Left lung (tissue), 10 donors: ENCODE data around the gene TENM4. TPM values are rescaled to one million over a fixed set of nuclear protein-coding genes. Genes with fewer than 3 reads are reported as not detected.

Experiments used
- ATAC-seq: fragments of 200-7000 bp; cut with Tn5 transposase; one replicate; pipeline ENCODE4 v1.9.1; 2020; ENCODE audit warnings: moderate library complexity
- DNase-seq, 4 donors: peaks; one replicate each; pipeline ENCODE4 v3.0.0-alpha.2; 2013 to 2020
- H3K27ac ChIP-seq, 2 donors: fragments of 200-600 bp; sonication (generic) in 1 of 2; one replicate each; pipeline versions ENCODE4 v1.5.0 to v1.8.0; 2020 to 2021
- H3K27me3 ChIP-seq, 2 donors: fragments of 200-600 bp; sonication (generic) in 1 of 2; one replicate each; pipeline versions ENCODE4 v1.5.0 to v1.8.0; 2020 to 2021
- H3K36me3 ChIP-seq, 2 donors: fragments of 200-600 bp; sonication (generic) in 1 of 2; one replicate each; pipeline versions ENCODE4 v1.5.0 to v1.8.0; 2020 to 2021
- H3K4me1 ChIP-seq, 2 donors: fragments of 200-600 bp; one replicate each; pipeline ENCODE4 v1.8.0; 2021
- H3K4me3 ChIP-seq, 2 donors: fragments of 200-600 bp; sonication (generic) in 1 of 2; one replicate each; pipeline versions ENCODE4 v1.5.0 to v1.8.0; 2020 to 2021; ENCODE audit warnings: mild to moderate bottlenecking in 1 of 2
- H3K9me3 ChIP-seq, 2 donors: fragments of 200-600 bp; sonication (generic) in 1 of 2; one replicate each; pipeline versions ENCODE4 v1.5.0 to v1.8.0; 2020 to 2021
- intact Hi-C, 2 donors: fragments of 100-400 bp; cut with DNase I; formaldehyde crosslinking; loops; one replicate each; pipeline versions ENCODE4 v1.11.2 to v1.14.2; 2022
- polyA plus RNA-seq, 6 donors: library from polyadenylated mRNA; unstranded; fragments of 120-200 nt; gene quantifications; one replicate each; pipeline ENCODE4 v1.2.1, GENCODE V29; 2013; ENCODE audit not compliant: insufficient read length in 6 of 6
- total RNA-seq, 2 donors: library from RNA; stranded (reverse); fragmentation: NEBNext Ultra II Directional; extraction: Animal tissue kit (Norgen Biotek cat#: 25700); gene quantifications; one replicate each; pipeline ENCODE4 v1.2.1, GENCODE V29; 2021
- TF ChIP-seq, protein P1 (sequence below), 2 donors: fragments of 200-600 bp; sonication (generic) in 1 of 2; IDR thresholded peaks; one replicate each; pipeline versions ENCODE4 v1.5.0 to v1.8.0; 2021; ENCODE audit warnings: antibody characterized with exemption in 2 of 2
- donor health status: DM: no; HTN: yes; CAD: no.
- donor health status: DM: no; HTN: no; CAD: no.

The TENM4 gene
- total and polyA plus RNA-seq, 8 donors = 3.4 to 7.1 (median 5.2) TPM

DNA sequence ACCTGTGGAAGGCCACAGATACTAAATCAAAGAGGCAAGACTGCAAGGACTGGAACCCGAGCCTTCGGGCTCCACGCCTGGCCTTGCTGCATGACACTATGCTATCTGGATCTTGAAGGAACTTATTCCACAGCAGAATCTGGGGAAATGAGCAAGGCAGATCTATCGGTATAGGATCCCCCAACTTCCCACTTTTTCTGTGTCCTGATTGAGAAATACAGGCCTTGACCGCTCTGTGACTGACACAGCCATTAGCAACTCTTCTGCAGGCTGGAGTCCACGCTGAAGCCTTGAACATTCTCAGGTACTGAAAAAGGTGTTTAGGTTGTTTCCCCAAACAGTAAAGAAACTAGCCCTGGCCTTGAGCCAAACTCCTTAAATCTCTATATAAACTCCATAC, 625.0 kb downstream of the TENM4 start:
- no peak for ATAC-seq
- Histone ChIP-seq H3K4me1 (peaks cover 0 to 15% of the 10 kb centered on the region in 2 donors), H3K9me3 (no peaks in the 10 kb centered on the region), H3K27ac (no peak overlapping the region), H3K4me3 (no peak overlapping the region), H3K36me3 (no peaks in the 10 kb centered on the region), H3K27me3 (no peaks in the 10 kb centered on the region)
- DNase-seq = no peak
- TF ChIP-seq, protein P1, sequence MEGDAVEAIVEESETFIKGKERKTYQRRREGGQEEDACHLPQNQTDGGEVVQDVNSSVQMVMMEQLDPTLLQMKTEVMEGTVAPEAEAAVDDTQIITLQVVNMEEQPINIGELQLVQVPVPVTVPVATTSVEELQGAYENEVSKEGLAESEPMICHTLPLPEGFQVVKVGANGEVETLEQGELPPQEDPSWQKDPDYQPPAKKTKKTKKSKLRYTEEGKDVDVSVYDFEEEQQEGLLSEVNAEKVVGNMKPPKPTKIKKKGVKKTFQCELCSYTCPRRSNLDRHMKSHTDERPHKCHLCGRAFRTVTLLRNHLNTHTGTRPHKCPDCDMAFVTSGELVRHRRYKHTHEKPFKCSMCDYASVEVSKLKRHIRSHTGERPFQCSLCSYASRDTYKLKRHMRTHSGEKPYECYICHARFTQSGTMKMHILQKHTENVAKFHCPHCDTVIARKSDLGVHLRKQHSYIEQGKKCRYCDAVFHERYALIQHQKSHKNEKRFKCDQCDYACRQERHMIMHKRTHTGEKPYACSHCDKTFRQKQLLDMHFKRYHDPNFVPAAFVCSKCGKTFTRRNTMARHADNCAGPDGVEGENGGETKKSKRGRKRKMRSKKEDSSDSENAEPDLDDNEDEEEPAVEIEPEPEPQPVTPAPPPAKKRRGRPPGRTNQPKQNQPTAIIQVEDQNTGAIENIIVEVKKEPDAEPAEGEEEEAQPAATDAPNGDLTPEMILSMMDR (IDR thresholded peaks at IDR 0.05) = no peak
- intact Hi-C loops = no loop called here

DNA sequence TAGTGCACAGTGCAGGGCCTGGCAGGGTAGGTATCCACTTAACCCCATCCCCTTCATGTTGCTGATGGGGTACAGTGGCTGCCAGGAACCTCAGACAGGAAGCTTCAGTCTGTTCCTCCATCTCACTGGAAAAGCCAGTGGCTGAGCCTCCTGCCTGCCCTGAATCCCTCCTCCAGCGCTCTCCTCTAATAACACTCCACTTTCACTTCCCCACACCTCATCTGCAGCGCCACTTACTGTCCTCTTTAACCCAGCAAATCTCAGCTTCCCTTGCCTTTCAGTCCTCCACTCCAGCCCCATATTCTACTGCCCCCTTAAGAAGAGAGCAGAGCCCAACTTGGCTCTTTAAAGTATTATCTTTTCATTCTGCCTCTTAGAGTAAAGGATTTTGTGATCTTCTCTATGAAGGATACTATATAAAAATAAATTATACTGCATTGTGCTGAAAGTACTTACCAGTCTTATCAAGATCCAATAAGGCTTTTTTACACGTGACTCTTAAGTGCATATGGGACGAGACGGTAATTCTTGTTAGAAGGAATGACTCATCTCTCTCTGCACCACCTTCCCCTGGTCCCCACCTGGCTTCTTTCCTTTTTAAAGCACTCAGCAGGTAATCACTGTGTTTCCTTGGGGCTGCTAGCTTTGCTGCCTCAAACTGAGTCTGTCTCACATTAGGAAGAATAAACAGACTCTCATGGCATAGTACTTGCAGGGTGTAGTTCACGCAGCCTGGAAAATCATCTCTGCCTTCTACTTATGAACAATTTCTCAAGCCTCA, 628.1 kb downstream of the TENM4 start:
- Histone ChIP-seq H3K27ac (peak overlapping the region in 1 of 2 donors; percentile 39), H3K9me3 (no peaks in the 10 kb centered on the region), H3K36me3 (no peaks in the 10 kb centered on the region), H3K27me3 (no peaks in the 10 kb centered on the region), H3K4me3 (no peak overlapping the region), H3K4me1 (peaks cover 0 to 15% of the 10 kb centered on the region in 2 donors)
- ATAC-seq = peak; percentile 86
- intact Hi-C loops = no loop called here
- TF ChIP-seq, protein P1 (IDR thresholded peaks at IDR 0.05) = no peak
- peak in 1 of 4 donors; percentile 30 for DNase-seq

DNA sequence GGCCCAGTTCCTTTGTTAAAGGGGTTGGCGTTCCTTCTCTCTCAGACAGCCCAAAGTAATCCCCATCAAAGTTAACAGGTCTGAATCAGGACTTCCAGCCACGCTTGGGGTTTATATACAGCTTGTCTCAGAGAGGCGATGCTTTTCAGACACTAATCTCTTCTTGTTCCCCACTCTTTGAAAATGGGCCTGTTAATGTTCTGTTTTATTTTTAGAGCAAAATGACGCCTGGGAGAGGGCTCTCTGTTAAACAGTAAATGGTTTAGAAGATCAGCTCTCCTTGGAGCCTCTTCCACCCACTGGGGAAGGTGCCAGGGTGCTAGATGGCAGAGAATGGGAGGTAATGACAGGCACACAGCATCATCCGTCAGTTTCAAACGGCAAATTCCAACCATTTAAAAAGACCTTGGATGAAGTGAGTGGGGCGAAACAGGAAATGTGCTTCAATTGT, 630.2 kb downstream of the TENM4 start:
- peaks cover 0 to 18% of the 10 kb centered on the region in 2 donors for H3K4me1 ChIP-seq
- H3K36me3 ChIP-seq = no peaks in the 10 kb centered on the region
- ATAC-seq = no peak
- no peaks in the 10 kb centered on the region for H3K9me3 ChIP-seq
- peak overlapping the region in 1 of 2 donors; percentile 45 for H3K27ac ChIP-seq
- TF ChIP-seq, protein P1 (IDR thresholded peaks at IDR 0.05) = no peak
- H3K27me3 ChIP-seq = no peaks in the 10 kb centered on the region
- DNase-seq = no peak
- intact Hi-C loops = no loop called here
- H3K4me3 ChIP-seq = no peak overlapping the region

DNA sequence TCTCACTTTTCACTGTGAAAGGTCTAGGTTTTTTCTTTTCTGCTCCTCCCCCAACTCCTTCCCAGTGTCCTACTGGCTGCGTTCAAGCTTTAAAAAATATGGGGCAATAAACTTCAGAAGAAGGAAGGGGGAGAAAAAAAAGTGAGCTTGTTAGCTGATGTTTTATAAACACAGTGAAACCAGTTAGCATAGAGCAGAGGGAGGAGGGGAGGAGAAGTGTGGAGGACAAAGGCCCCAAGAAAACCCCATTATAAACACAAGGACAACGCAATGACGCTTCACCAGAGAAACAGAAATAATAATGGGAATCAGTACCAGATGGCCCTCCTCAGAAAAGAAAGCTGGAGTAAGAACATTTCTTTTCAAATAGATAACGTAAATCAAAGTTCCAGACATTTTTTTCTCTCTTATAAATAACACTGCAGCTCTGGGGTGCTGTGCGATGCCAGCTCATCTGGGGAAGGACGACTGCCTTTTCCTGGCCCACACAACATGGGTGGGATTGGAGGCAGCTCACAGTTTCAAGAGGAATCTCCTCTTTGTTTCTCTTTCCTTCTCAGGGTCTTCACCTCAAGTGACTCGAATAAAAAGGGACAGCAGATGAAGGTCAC, 630.8 kb downstream of the TENM4 start:
- Histone ChIP-seq H3K27me3 (no peaks in the 10 kb centered on the region), H3K4me1 (peaks cover 0 to 18% of the 10 kb centered on the region in 2 donors), H3K9me3 (no peaks in the 10 kb centered on the region), H3K27ac (peak overlapping the region in 1 of 2 donors; percentile 45), H3K4me3 (no peak overlapping the region), H3K36me3 (no peaks in the 10 kb centered on the region)
- intact Hi-C loops = no loop called here
- peak in 2 of 4 donors; percentile 37 to 66 for DNase-seq
- peak; percentile 7 for ATAC-seq
- TF ChIP-seq, protein P1 (IDR thresholded peaks at IDR 0.05) = no peak

DNA sequence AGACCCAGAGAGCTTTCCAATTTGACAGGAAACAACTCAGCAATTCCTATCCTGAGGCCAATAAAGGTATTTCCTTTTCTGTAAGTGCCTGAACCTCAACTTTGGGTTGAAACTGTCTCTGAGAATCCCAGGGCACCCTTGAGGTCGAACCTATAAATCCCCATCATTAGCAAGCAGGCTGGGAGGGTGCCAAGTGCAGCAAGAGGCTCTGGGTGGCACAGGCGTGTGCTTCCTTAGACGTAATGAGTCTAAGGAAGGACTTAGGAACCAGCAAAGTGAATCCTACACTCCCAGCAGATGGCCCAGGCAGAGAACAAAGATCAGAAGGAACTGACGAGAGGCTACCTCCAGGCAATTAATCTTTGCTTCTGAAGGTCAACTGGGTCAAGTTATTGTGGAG, 631.9 kb downstream of the TENM4 start:
- Histone ChIP-seq H3K9me3 (no peaks in the 10 kb centered on the region), H3K4me3 (no peak overlapping the region), H3K4me1 (peaks cover 0 to 18% of the 10 kb centered on the region in 2 donors), H3K27me3 (no peaks in the 10 kb centered on the region), H3K27ac (no peak overlapping the region), H3K36me3 (no peaks in the 10 kb centered on the region)
- ATAC-seq (no peak), DNase-seq (no peak)
- TF ChIP-seq, protein P1 (IDR thresholded peaks at IDR 0.05) = no peak
- intact Hi-C loops = no loop called here
